CD4-positive, alpha-beta T cell treated with Interleukin-2 at 100 ng/mL for 4 hours (primary cell): ENCODE measurements around the gene SCLY.
A peak's percentile ranks its signal among the peaks of the same experiment; 100 is the strongest.
"Not testable (repeated sequence)": the region's sequence is repeated elsewhere in the genome, so short reads cannot be mapped to it uniquely, and the experiment has no call there.

ENCODE experiments used
- DNase-seq: peaks from one replicate; pipeline ENCODE4 v3.0.0-alpha.2; 2020; ENCODE audit warnings: low spot score

Gene SCLY, protein sequence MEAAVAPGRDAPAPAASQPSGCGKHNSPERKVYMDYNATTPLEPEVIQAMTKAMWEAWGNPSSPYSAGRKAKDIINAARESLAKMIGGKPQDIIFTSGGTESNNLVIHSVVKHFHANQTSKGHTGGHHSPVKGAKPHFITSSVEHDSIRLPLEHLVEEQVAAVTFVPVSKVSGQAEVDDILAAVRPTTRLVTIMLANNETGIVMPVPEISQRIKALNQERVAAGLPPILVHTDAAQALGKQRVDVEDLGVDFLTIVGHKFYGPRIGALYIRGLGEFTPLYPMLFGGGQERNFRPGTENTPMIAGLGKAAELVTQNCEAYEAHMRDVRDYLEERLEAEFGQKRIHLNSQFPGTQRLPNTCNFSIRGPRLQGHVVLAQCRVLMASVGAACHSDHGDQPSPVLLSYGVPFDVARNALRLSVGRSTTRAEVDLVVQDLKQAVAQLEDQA

GRCh38 chr2:238060542-238061314 is at the start of gene SCLY:
SCLY (plus strand) TSS chr2:238061001; CDS start chr2:238061055, 54 bp downstream.
- DNase-seq, result peak; percentile 96

DNA sequence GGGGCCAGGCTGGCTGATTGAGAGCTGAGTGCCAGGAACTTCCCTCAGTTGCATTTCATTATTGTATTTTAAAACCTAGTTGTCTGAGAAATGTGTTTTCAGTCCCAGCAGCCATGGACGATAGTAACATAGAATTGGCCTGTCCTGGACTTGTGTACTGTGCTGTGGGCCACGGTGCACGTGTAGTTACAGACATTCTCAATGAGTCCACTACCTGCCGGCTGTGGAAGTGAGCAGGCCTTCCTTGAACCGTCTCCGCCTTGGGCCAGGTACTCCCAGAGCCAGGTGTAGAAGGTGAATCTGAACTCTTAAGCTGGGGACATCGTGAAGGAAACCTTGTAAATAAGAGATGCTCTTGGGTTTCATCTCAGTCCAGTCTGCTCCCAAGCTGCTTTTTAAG is 47.0 kb upstream of the SCLY start:
- DNase-seq, result no peak

GRCh38 chr2:238015705-238016104 is 45.1 kb upstream of the SCLY start:
- DNase-seq, result no peak

- no peak for DNase-seq
These were observed 44.3 kb upstream of the SCLY start for GRCh38 chr2:238016526-238016925.

GRCh38 chr2:238019962-238020361 is 40.8 kb upstream of the SCLY start:
- DNase-seq, result no peak

- DNase-seq, result no peak
These were observed 40.0 kb upstream of the SCLY start for GRCh38 chr2:238020816-238021215.

GRCh38 chr2:238021327-238021726 is 39.5 kb upstream of the SCLY start:
- DNase-seq, result no peak

DNA sequence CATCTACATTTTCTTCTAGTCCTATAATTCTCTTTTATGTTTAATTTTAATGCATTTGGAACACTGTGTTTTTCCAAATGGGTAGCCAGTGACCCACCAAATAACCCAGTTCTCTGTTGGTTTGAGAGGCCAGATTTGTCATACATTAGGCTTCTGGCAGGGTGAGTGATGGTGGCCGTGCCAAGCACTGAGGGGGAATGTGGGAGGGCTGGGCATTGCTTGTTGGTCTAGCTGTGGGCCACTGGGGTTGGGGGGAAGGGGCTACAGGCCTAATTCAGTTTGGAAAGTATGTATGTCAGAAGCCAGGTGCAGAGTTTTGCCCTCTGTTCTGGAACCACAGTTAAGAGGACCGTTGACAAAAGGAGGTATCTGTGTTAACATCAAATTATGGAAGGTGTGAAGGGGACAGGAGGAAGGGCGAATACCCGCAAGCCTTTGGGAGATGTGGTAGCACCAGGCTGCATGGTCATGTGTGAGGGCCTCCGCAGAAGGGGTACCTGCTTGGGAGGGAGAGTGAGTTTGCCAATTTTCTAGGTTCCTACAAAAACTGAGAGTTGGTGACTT is 38.1 kb upstream of the SCLY start:
- DNase-seq, result no peak

DNA sequence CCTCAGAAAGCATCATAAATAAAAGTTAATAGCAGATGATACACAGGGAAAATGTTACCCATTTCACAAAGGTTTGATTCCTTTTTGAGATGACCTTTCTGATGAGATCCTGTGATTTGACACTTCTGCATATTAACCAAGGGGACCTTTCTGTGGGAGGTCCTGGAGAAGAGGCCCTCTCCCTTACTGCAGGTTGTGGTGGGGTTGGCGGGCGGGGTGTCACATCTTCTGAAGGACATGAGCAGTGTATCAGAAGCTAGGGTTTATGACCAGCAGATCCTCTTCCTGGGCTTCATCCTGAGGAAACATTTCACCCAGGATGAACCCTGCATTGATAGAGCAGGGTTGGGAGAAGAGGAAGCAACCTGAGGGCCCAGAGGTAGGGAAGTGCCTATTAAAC is 37.2 kb upstream of the SCLY start:
- no peak for DNase-seq

GRCh38 chr2:238024986-238025385 is 35.8 kb upstream of the SCLY start:
- no peak for DNase-seq

DNA sequence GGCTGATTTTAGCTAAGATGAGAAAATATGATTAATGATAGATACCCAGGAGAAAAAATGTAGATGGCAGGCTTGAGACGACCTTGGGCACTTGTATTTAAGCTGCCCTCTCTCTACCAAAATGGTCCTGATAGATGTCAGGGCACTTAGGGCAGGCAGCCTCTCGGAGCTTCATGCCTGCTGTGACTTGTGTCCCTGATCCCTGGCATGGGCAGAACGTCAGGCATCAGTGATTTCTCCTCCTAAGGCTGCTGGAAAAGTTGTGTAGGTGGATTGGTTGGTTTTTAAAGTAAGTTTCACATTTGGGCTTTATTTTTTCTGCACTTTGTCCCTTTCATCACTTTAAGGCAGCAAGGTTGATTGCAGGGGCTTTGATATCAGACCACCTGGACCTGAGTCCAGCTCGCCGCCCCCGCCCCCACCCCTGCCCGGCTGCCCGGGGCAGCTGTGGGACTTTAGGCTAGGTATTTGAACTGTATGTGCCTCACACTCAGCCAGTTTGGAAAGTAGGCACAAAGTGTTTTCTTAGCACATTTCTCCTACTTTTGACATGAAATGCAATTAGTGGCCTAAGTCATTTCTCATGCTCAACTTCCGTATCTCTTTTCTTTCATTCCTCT is 35.0 kb upstream of the SCLY start:
- no peak for DNase-seq

DNA sequence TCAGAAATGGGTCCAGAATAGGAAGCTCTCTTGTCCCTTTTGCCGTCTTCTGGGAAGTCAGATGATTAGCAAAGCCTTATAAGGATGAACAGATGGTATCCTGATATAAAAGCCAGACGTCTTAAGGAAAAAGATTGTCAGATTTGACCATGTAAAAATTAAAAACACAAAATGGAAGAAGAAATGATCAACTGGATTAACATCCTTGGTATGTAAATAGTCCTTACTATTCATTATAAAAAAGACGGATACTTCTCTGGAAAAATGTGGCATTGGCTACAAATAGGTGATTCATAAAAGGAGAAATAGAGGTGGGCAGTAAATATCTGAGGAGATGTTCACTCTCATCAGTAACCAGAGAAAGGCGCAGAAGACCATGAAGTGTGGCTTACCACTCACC is 33.7 kb upstream of the SCLY start:
- no peak for DNase-seq

DNA sequence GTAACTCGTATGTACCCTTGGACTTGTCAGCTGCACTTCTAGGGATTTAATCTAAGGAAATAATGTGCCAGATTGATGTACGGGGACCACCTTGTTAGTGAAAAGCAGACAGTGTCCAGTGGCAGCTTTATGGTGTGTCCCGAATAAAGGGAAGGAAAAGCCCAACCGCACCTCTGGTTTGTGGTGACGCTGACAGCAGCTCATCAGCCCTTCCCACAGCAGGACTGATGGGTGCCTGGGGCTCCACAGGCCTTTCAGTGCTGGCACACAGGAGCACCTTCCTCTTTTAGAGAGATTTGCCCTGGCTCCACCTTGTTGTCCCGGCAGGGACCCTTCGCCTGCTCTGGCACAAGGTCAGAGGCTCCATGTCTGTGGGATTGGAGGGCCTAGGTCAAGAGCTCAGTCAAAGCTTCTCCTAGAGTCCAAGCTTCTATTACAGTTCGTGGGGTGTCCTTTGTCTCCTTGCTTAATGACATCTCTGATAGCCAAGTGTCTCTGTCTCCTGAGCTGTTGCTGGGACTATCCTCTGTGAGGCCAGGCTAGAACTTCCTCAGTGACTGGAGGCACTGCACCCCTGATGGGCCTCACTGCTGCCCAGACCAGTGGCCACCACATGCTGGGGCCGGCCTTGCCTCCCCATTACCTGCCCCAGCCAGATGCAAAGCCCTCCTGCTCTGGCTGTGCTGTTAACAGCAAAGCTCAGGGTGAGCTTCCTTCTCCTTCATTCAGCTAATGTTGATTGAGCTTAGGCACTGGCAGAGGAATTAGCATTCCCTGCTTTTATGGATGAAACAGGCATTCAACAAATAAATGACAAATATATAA is 33.0 kb upstream of the SCLY start:
- DNase-seq, result no peak

GRCh38 chr2:238029853-238030252 is 30.9 kb upstream of the SCLY start:
- no peak for DNase-seq

DNA sequence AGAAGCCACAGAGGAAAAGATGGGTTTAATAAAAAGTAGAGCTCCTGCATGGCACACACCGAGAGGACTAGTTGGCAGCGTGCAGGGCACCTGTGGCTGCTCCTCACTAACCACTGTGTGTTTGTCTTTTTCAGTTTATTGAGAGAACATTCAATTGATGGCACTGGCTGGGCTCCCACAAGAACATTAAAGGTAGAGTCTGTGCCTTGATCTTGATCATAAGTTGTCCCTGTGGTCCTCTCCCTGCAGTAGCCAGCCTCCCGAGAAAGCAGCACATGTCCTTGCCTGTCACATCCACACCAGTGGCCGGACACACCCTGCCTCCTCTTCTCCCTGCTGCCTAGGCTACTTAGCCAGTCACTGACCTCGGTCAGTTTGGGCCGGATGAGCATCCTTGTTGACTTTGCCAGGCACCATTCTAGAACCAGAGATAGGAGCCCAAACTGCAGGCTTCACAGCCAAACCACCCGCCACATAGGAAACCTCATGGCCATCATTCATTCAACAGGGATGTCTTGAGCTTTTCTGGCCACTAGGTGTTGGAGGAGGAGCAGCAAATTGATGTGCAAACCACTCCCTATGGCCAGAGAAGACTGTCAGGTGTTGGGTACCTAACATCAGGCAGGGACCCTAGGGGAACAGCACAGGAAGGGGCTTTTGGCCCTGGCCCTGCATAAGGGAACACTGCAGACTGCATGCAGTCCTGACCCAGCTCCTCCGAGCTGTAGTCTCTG is 30.2 kb upstream of the SCLY start:
- DNase-seq, result no peak

GRCh38 chr2:238031751-238032150 is 29.1 kb upstream of the SCLY start:
- no peak for DNase-seq

DNA sequence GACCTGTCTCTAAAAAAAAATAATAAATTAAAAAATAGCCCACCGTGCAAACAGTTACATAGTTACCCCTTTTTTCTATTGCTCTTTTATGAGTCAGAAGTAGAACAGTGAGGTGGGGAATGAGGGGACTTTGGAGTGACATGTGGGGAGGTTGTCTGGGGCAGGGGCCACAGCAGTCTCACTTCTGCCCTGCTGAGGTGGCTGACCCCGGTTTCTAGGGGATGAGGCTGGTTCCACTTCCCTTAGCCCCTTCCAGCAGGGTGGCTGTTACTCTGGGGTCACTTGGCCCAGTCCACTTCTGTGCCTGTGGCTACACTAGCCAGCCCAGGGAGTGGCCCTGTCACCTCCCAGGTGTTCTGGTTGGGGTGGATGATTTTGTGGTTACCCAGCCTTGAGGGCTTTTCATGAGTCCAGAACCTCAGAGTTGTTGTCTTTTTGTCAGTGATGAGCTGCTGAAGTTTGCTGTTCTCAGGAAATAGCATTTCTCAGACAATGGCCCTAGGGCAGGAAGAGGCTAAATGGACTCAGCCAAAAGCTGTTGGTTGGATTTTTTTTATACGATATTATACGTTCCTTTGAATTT is 28.0 kb upstream of the SCLY start:
- no peak for DNase-seq

- DNase-seq, result not testable (repeated sequence)
These were observed 26.8 kb upstream of the SCLY start for GRCh38 chr2:238033991-238034390.

DNA sequence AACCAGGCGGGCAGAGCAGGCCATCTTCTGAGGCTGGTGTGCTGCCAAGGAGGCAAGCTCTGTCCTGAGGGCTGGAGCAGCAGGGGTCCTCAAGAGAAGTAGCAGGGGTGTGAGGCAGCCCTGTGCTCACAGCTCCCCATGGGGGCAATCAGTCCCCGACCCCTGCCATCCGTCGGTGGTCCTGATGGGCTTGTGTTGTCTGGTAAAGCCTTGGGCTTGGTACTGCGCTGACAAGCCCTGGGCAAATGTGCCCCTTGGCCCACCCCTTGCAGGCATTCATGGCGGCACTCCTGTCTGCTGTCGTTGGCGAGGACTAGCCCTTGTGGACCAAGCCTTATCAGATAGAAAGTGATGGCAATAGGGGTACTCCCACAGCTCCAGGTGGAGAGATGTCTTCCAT is 22.6 kb upstream of the SCLY start:
- no peak for DNase-seq

- no peak for DNase-seq
These were observed 21.6 kb upstream of the SCLY start for GRCh38 chr2:238039151-238039550.

- no peak for DNase-seq
These were observed 20.8 kb upstream of the SCLY start for GRCh38 chr2:238039985-238040384.
